ENCODE measurements around the gene ENAH.
"Not testable (repeated sequence)": the region's sequence is repeated elsewhere in the genome, so short reads cannot be mapped to it uniquely, and the experiment has no call there.

Gene ENAH

GRCh38 chr1:225644666-225645065 is 8.3 kb downstream of the ENAH start:
- DNase-seq (ENCODE audit: low spot score): no peak

DNA sequence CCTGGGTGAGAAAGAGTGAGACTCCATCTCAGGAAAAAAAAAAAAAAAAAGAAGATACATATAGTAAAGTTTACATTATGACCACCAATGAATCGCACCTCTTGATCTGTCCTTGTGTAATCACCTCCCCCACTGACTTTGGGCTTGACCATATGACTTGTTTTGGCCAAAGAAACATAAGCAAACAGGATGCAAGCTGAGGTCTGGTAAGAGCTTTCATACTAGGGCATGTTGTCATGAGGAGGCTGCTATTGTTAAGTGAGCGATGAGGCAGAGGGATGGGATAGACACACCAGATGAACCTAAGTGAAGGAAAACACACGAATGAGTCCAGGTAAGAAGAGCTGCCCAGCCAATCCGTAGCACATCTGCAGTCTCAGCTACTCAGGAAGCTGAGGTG is 10.7 kb downstream of the ENAH start:
- no peak for DNase-seq (ENCODE audit: low spot score)

GRCh38 chr1:225638853-225639252 is 14.1 kb downstream of the ENAH start:
- no peak for DNase-seq (ENCODE audit: low spot score)

GRCh38 chr1:225637651-225638199 is 15.2 kb downstream of the ENAH start:
- DNase-seq (ENCODE audit: low spot score): no peak

DNA sequence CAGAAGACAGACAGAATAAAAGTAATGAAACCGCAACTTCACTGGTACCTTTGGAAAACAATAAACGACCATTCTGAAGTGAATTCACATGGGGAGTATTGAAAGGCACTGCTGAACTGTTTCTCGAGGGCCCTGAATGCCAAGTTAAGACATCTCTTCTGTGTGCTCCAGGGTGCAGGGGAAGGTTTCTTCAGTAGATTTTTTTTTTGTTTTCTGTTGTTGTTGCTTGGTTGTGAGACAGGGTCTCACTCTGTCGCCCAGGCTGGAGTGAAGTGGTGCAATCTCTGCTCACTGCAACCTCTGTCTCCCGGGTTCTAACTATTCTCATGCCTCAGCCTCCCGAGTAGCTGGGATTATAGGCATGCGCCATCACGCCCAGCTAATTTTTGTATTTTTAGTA is 15.9 kb downstream of the ENAH start:
- DNase-seq (ENCODE audit: low spot score): not testable (repeated sequence)

GRCh38 chr1:225635649-225636048 is 17.3 kb downstream of the ENAH start:
- no peak for DNase-seq (ENCODE audit: low spot score)

DNA sequence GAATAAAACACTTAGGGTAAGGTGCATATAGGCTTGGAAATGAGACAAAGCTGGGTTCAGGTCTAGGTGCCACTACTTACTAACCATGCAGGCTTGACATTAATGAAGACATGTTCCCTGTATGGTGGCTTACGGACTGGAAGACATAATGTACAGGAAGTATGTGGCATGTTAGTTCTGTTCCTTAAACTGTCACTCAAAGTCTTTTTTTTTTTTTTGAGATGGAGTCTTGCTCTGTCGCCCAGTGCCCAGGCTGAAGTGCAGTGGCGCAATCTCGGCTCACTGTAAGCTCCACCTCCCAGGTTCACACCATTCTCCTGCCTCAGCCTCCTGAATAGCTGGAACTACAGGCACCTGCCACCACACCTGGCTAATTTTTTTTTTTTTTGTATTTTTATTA is 20.1 kb downstream of the ENAH start:
- DNase-seq (ENCODE audit: low spot score): not testable (repeated sequence)

DNA sequence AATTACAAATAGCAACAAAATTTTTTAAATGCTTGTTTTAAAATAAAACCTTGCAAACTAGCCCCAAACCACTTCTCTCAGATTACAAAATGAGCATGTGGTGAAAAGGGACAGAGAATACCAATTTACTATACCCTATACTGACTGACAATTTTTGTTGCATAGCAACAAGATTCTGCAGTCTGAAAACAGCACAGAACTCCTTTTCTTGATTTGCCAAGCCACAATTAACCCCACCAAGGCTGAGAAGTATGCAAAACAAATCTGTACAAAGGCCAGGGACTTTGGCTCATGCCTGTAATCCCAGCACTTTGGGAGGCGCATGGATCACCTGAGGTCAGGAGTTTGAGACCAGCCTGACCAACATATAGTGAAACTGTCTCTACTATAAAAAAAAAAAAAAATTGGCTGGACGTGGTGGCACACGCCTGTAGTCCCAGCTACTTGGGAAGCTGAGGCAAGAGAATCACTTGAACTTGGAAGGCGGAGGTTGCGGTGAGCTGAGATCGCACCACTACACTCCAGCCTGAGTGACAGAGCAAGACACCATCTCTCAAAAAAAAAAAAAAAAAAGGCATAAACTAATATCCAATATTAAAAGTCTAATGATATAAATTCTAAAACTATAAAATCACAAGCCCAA is 21.8 kb downstream of the ENAH start:
- no peak for DNase-seq (ENCODE audit: low spot score)

- no peak for DNase-seq (ENCODE audit: low spot score)
Measured at GRCh38 chr1:225629483-225629882, 23.4 kb downstream of the ENAH start.

GRCh38 chr1:225628794-225629193 is 24.1 kb downstream of the ENAH start:
- DNase-seq (ENCODE audit: low spot score): not testable (repeated sequence)

- no peak for DNase-seq (ENCODE audit: low spot score)
Measured at GRCh38 chr1:225627304-225627947, 25.5 kb downstream of the ENAH start.

DNA sequence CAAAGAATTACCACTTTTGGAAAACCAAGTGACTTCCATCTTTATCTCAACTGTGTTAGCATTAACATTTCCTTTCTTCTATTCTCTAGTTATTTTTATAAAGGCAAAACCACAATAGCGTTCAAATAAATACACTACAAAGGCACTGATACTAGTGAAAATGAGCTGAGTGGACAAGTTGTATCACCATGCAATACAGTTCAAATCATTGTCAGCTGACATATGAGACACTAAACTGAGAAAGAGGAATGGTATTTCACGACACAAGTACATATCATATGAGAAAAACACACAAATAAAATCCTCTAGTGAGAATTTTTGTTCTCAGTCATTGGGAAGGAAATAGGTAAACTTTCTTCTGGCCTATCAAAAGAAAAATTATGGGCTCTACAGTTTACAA is 26.2 kb downstream of the ENAH start:
- no peak for DNase-seq (ENCODE audit: low spot score)

- DNase-seq (ENCODE audit: low spot score): no peak
Measured at GRCh38 chr1:225617956-225618355, 35.0 kb downstream of the ENAH start.

DNA sequence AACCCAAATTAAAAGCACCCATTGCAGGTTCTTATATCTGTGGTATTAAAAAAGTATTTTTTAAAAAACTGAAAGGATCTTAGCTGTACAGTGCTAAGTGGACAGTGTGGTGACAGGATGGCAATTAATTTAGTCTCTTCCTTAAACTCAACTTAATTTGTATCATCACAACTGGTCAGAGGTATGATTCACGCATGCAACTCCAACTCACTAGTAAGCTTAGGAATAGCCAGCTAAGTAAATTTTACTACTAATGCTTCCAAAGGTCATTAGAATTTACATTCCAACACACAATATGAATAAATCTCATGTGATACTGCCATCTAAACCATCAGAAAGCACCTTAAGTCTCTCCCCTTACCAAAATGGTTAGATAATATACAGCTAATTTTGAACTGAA is 35.4 kb downstream of the ENAH start:
- DNase-seq (ENCODE audit: low spot score): no peak

- not testable (repeated sequence) for DNase-seq (ENCODE audit: low spot score)
Measured at GRCh38 chr1:225615403-225615790, 37.5 kb downstream of the ENAH start.

DNA sequence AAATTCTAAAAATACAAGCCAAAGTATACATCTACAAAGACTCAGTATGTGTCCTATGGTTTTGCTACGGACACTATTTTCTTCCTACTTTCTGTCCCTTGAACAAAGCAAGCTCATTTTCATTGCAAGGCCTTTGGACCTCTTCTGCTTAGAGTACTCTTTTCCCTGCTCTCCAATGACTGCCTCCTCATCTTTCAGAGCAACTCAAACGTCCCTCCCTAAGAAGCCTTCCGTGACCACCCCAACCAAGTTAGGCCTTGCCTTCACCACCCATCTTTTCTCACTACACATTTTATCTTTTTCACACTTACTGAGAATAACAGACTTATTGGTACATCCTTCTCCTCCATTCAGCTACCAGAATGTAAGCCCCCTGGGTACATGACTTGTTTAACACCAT is 39.9 kb downstream of the ENAH start:
- no peak for DNase-seq (ENCODE audit: low spot score)

DNA sequence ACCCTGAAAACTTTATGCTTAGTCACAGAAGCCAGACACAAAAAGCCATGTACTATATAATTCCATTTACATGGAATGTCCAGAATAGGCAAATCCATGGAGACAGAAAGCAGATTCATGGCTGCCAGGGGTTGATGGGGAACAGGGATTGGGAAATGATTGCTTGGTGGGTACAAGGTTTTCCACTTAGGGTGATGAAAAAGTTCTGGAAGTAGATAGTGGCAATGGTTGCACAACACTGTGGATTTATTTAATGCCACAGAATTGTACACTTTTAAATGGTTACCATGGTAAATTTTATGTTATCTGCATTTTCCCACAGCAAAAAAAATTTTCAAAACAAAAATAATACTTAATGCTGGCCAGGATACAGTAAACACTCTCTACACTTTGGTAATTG is 40.6 kb downstream of the ENAH start:
- DNase-seq (ENCODE audit: low spot score): no peak

DNA sequence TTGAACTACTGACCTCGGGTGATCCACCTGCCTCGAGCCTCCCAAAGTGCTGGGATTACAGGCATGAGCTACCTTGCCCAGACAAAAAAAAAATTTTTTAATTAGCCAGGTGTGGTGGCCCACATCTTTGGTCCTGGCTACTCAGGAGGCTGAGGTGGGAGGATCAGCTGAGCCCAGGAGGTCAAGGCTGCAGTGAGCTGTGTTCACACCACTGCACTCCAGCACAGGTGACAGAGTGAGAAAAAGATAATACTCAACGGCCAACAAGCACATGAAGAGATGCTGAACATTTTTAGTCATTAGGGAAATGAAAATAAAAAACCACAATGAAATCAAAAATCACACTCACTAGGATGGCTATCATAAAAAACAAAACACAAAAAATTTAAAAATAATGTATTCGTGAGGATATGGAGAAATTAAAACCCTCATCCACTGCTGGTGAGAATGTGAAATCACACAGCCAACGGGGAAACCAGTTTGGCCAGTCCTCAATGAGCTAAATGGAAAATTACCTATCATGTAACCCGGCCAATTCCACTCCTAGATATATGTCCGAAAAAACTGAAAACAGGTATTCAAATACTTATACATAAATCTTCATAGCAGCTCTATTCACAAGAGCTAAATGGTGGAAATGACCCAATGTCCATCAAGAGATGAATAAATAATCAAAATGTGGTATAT is 41.2 kb downstream of the ENAH start:
- DNase-seq (ENCODE audit: low spot score): no peak

- DNase-seq (ENCODE audit: low spot score): no peak
Measured at GRCh38 chr1:225610539-225610938, 42.4 kb downstream of the ENAH start.

DNA sequence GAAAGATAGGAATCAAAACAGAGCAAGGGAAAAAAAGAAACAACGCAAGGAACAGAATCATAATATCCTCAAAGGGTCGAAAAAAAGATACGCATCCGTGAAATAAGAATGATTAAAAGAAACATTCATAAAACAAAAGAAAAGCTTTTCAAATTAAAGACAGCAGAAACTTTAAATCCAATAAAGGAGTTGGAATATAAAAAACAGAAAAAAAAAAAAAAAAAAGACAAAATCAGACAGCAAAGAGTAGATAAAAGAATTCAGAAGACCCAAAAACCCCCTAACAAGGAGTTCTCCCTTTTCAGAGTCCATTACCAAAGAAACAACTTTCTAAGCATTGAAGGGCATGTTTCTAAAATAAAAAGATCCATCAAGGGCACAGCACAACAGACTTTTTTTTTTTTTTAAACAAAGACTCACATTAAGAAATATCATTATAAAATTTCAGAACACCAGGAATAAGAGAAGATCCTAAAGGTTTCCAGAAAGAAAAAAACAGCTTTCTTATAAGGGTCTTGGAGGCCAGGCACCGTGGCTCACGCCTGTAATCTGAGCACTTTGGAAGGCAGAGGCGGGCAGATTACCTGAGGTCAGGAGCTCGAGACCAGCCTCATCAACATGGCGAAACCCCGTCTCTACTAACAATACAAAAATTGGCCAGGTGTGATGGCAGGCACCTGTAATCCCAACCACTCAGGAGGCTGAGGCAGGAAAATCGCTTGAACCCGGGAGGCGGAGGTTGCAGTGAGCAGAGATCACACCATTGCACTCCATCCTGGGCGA is 44.7 kb downstream of the ENAH start:
- DNase-seq (ENCODE audit: low spot score): no peak

DNA sequence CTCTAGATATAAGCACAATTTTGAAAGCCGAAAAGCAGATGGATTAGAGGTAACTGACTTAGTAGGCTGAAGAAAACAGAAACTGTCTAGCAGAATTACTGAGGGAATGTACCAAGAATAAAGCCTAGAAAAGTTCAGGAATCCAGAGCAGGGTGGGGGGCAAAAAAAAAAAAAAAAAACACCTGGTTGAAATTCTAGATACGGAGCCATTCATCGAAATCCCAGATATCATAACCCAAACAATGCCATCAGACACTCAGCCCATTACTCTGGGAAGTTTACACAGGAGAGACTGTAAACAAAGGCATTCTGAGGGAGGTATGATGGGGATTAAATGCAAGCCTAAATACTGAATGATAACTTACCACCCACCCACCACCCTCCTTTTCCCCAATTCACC is 45.6 kb downstream of the ENAH start:
- DNase-seq (ENCODE audit: low spot score): no peak

All from germinal center (tissue), 1 donor.